A549 (cell line): ENCODE data around the gene UTP25.

Experiments used
- CEBPB ChIP-seq, 2 experiments: fragments of >200 bp in 1 of 2; sonication (Bioruptor Twin) in 1 of 2; formaldehyde crosslinking in 1 of 2; IDR thresholded peaks; 2 replicates each; pipeline ENCODE4 v1.6.1; 2012 to 2016
- CHD4 ChIP-seq: fragments of 200-600 bp; sonication (generic); IDR thresholded peaks from 2 replicates; pipeline ENCODE4 v1.6.1; 2016; ENCODE audit warnings: antibody characterized with exemption, mild to moderate bottlenecking, borderline replicate concordance
- E2F6 ChIP-seq: IDR thresholded peaks from 2 replicates; pipeline ENCODE4 v1.6.1; 2012; ENCODE audit warnings: low read depth, borderline replicate concordance
- ELK1 ChIP-seq: fragments of 150-350 bp; IDR thresholded peaks from 2 replicates; pipeline ENCODE4 v1.6.1; 2014; ENCODE audit warnings: low read depth, mild to moderate bottlenecking, low read length
- EP300 ChIP-seq, 2 experiments: fragments of >200 bp; sonication (Bioruptor Twin); formaldehyde crosslinking; IDR thresholded peaks; 2 replicates in 1 of 2; 3 replicates in 1 of 2; pipeline ENCODE4 v1.6.1; 2016 to 2017
- GATA3 ChIP-seq: IDR thresholded peaks from 2 replicates; pipeline ENCODE4 v1.6.1; 2012; ENCODE audit warnings: borderline replicate concordance
- HOXA7 ChIP-seq: fragments of 250-450 bp; sonication (Bioruptor Pico); IDR thresholded peaks from 2 replicates; pipeline ENCODE4 v1.5.0; 2020; ENCODE audit warnings: mild to moderate bottlenecking, moderate library complexity
- MAX ChIP-seq: IDR thresholded peaks from 2 replicates; pipeline ENCODE4 v1.6.1; 2012
- POLR2A ChIP-seq: IDR thresholded peaks from 2 replicates; pipeline ENCODE4 v1.6.1; 2012; ENCODE audit warnings: mild to moderate bottlenecking, low read length
- RARB ChIP-seq: fragments of 250-450 bp; sonication (Bioruptor Pico); IDR thresholded peaks from 2 replicates; pipeline ENCODE4 v1.8.0; 2021; ENCODE audit warnings: mild to moderate bottlenecking, moderate library complexity
- REST ChIP-seq: fragments of 200-600 bp; sonication (generic); IDR thresholded peaks from 2 replicates; pipeline ENCODE4 v1.6.1; 2016; ENCODE audit warnings: antibody characterized with exemption, mild to moderate bottlenecking, moderate library complexity
- SMC3 ChIP-seq: fragments of >200 bp; sonication (Bioruptor Twin); formaldehyde crosslinking; IDR thresholded peaks from 3 replicates; pipeline ENCODE4 v1.6.1; 2018; ENCODE audit warnings: inconsistent platforms
- TF ChIP-seq, protein P1 (sequence below): fragments of 250-450 bp; sonication (Bioruptor Pico); IDR thresholded peaks from 2 replicates; pipeline ENCODE4 v1.5.0; 2021; ENCODE audit warnings: mild to moderate bottlenecking, moderate library complexity, borderline replicate concordance
- TF ChIP-seq, protein P2 (sequence below): fragments of >200 bp; sonication (Bioruptor Twin); formaldehyde crosslinking; IDR thresholded peaks from 3 replicates; pipeline ENCODE4 v1.5.1; 2016

DNA sequence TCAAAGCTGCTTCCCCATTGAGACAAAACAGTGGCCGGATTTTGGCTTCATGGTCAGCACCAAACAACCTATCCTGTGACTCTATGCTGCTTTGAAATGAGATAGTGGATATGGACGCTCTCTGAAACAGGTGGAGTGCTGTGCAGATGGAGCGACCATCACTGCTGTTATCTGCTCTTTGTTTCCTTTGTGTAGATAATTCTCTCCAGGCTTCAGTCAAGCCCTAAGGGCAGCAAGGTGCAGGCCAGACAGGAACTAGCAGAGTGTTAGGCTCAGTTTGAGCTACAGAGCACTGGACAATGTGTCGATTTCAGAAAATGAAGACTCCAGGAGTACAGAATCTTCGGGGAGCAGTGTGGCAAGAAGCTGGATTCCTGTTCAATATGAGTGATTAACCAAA lies 17.0 kb upstream of the UTP25 start:
- TF ChIP-seq MAX: no peak
- TF ChIP-seq GATA3: no peak
- no peak for TF ChIP-seq REST
- TF ChIP-seq E2F6: no peak
- TF ChIP-seq SMC3: no peak
- no peak for TF ChIP-seq POLR2A
- TF ChIP-seq HOXA7: no peak
- TF ChIP-seq RARB (CRISPR knock-in tag): no peak
- TF ChIP-seq CEBPB (IDR thresholded peaks at IDR 0.05): no peak
- TF ChIP-seq CHD4: no peak
- no peak for TF ChIP-seq EP300 (IDR thresholded peaks at IDR 0.05)
- TF ChIP-seq, protein P1, sequence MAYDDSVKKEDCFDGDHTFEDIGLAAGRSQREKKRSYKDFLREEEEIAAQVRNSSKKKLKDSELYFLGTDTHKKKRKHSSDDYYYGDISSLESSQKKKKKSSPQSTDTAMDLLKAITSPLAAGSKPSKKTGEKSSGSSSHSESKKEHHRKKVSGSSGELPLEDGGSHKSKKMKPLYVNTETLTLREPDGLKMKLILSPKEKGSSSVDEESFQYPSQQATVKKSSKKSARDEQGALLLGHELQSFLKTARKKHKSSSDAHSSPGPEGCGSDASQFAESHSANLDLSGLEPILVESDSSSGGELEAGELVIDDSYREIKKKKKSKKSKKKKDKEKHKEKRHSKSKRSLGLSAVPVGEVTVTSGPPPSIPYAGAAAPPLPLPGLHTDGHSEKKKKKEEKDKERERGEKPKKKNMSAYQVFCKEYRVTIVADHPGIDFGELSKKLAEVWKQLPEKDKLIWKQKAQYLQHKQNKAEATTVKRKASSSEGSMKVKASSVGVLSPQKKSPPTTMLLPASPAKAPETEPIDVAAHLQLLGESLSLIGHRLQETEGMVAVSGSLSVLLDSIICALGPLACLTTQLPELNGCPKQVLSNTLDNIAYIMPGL (CRISPR knock-in tag): no peak
- TF ChIP-seq, protein P2, sequence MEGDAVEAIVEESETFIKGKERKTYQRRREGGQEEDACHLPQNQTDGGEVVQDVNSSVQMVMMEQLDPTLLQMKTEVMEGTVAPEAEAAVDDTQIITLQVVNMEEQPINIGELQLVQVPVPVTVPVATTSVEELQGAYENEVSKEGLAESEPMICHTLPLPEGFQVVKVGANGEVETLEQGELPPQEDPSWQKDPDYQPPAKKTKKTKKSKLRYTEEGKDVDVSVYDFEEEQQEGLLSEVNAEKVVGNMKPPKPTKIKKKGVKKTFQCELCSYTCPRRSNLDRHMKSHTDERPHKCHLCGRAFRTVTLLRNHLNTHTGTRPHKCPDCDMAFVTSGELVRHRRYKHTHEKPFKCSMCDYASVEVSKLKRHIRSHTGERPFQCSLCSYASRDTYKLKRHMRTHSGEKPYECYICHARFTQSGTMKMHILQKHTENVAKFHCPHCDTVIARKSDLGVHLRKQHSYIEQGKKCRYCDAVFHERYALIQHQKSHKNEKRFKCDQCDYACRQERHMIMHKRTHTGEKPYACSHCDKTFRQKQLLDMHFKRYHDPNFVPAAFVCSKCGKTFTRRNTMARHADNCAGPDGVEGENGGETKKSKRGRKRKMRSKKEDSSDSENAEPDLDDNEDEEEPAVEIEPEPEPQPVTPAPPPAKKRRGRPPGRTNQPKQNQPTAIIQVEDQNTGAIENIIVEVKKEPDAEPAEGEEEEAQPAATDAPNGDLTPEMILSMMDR: no peak
- TF ChIP-seq ELK1: no peak
